ENCODE data around the gene PAK5. TPM values are rescaled to one million over a fixed set of nuclear protein-coding genes. Genes with fewer than 3 reads are reported as not detected.

Gene PAK5
- total RNA-seq, 2 donors from 2014 or later, result 0.12 TPM; not detected in 1

DNA sequence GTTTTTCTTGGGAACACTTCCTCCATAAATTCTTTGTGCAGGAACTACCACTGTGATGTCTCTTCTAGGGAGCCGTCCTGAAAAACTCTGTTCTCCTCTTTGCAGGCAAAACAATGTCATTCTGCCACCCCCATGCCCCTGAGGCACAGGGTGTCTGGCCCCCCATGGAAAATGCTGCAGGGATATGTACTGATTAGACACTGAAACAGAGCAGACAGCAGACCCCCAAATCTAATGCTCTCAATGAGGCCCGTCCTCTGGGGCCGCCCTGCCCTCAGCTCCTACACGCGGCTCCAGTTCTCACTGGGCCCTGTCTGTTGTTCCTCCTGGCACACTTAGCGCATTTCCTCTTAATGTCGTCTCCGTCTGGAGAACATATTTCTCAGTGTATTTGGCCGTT, 227.0 kb downstream of the PAK5 start:
- Histone ChIP-seq H3K36me3 (no peaks in the 10 kb centered on the region), H3K4me3 (no peak overlapping the region), H3K27me3 (no peaks in the 10 kb centered on the region), H3K27ac (no peak overlapping the region), H3K9me3 (no peaks in the 10 kb centered on the region), H3K4me1 (no peaks in the 10 kb centered on the region)
- no peak for DNase-seq (ENCODE audit: low spot score)
- TF ChIP-seq, protein P1, sequence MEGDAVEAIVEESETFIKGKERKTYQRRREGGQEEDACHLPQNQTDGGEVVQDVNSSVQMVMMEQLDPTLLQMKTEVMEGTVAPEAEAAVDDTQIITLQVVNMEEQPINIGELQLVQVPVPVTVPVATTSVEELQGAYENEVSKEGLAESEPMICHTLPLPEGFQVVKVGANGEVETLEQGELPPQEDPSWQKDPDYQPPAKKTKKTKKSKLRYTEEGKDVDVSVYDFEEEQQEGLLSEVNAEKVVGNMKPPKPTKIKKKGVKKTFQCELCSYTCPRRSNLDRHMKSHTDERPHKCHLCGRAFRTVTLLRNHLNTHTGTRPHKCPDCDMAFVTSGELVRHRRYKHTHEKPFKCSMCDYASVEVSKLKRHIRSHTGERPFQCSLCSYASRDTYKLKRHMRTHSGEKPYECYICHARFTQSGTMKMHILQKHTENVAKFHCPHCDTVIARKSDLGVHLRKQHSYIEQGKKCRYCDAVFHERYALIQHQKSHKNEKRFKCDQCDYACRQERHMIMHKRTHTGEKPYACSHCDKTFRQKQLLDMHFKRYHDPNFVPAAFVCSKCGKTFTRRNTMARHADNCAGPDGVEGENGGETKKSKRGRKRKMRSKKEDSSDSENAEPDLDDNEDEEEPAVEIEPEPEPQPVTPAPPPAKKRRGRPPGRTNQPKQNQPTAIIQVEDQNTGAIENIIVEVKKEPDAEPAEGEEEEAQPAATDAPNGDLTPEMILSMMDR (IDR thresholded peaks at IDR 0.05), result no peak

DNA sequence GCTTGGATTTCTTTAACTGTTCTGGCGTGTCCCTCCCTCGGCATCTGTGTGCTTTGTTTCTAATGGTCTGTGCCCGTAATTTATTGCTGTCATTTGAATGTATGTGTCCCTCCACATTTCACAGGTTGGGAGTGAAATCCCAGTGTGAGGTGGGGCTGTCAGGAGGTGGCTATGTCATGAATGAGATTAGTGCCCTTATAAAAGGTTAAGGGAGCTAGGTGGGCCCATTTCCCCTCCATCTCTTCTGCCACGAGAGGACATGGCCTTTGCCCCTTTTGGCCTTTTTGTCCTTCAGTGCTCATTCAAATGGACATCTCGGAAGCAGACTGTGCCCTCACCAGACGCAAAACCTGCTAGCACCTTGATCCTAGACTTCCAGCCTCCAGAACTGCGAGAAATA, 228.2 kb downstream of the PAK5 start:
- no peaks in the 10 kb centered on the region for H3K4me1 ChIP-seq
- no peaks in the 10 kb centered on the region for H3K9me3 ChIP-seq
- H3K4me3 ChIP-seq, result no peak overlapping the region
- H3K27ac ChIP-seq, result no peak overlapping the region
- no peaks in the 10 kb centered on the region for H3K27me3 ChIP-seq
- no peak for DNase-seq (ENCODE audit: low spot score)
- H3K36me3 ChIP-seq, result no peaks in the 10 kb centered on the region
- TF ChIP-seq, protein P1 (IDR thresholded peaks at IDR 0.05), result no peak

DNA sequence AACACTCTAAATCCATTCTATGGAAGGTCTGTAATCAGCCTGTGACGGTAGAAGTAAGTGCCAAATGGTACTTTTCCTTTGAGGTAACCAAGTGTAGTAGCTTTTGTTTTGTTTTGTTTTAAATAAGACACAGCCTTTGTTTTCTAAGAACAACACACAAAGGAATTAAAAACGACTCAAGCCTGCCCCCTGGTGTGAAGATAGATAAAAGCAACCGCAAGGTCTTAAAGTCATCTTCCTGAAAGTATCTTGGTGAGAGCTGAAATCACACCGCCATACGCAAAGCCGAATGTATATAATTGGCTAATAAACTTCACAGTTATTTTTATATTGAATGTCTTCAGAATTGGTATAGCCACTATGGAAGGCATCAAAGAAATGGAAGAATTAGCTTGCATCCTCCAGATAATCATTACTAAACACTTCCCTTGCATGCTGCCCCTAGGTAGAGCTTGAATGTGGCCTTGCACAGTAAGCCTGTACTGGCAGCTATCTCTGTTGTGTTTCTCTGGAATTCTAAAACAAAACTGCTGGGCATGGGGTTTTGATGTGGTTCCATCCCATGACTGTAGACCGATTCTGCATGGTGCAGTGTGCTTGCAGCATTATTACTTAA, 228.9 kb downstream of the PAK5 start:
- Histone ChIP-seq H3K9me3 (no peaks in the 10 kb centered on the region), H3K36me3 (no peaks in the 10 kb centered on the region), H3K27me3 (no peaks in the 10 kb centered on the region), H3K27ac (no peak overlapping the region), H3K4me3 (no peak overlapping the region), H3K4me1 (no peaks in the 10 kb centered on the region)
- DNase-seq (ENCODE audit: low spot score), result peak; percentile 62
- TF ChIP-seq, protein P1 (IDR thresholded peaks at IDR 0.05), result peak; percentile 76 to 79

DNA sequence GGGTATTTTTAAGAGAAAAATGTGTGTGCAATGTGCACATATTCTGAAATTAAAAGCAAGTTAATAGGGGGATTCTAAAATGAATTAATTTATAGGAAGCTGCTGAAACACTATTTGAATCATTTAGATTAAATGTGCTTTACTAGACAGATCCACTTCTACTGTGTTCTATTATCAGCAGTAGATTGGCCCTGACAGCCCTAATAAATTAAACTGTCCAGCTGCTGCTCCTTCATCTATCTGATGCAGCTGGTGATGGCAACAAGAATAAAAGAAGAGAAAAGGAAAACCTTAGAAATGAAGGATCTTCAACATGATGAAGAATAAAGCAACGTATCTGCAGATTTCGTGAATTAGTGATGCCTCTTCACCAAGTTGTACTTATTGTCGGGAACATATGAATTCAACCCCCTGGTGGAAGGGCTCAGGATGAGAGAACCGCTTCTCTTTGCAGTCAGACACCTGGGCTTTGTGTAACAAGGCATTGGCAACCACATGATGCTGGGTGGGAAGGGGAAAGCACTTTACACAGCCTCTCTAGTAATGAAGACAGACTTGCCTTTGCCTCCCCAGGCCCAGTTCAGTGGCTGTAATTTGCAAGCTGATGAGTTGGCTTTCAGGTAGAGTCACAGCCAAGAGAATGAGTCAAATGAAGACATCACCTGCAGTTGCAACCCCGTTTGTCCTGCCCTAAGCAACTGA, 230.1 kb downstream of the PAK5 start:
- Histone ChIP-seq H3K36me3 (no peaks in the 10 kb centered on the region), H3K4me3 (no peak overlapping the region), H3K4me1 (no peaks in the 10 kb centered on the region), H3K27me3 (no peaks in the 10 kb centered on the region), H3K9me3 (no peaks in the 10 kb centered on the region), H3K27ac (no peak overlapping the region)
- no peak for DNase-seq (ENCODE audit: low spot score)
- TF ChIP-seq, protein P1 (IDR thresholded peaks at IDR 0.05), result no peak

DNA sequence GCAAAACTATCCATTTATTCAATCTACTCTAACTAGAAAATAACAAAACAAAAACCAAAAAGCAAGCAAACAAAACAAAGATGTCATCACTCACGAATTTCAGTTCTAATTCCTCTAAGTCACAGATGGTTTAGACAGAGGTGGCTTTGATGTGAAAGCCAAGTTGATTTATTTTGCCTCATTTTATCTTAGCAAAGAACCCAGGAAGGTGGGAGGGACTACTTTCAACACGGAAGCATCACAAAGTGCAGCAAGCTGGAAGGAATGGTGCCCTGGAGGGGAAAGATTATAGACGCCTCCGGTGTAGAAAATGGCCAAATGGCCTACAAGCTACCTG, 236.1 kb downstream of the PAK5 start:
- no peak for DNase-seq (ENCODE audit: low spot score)
- TF ChIP-seq, protein P1 (IDR thresholded peaks at IDR 0.05), result no peak
- H3K4me3 ChIP-seq, result no peak overlapping the region
- H3K27ac ChIP-seq, result no peak overlapping the region
- no peaks in the 10 kb centered on the region for H3K27me3 ChIP-seq
- H3K4me1 ChIP-seq, result no peaks in the 10 kb centered on the region
- H3K9me3 ChIP-seq, result peaks cover 0 to 7% of the 10 kb centered on the region in 2 donors
- no peaks in the 10 kb centered on the region for H3K36me3 ChIP-seq

Measured in right atrium auricular region (tissue), 2 donors.